Mesenchymal stem cell (in vitro differentiated cells and primary cell): Measurements from ENCODE around the gene LMF1.

Experiments used
- DNase-seq: peaks from one replicate; pipeline ENCODE4 v3.0.0-alpha.2; 2013
- H2AFZ ChIP-seq: one replicate; pipeline ENCODE4 v1.6.1; 2013; ENCODE audit warnings: low read depth, mild to moderate bottlenecking, control low read depth, inconsistent platforms, low read length, moderate library complexity
- H2AK5ac ChIP-seq: 2 replicates; pipeline ENCODE4 v1.6.1; 2013; ENCODE audit warnings: low read length, moderate library complexity, mild to moderate bottlenecking, inconsistent platforms; ENCODE audit not compliant: severe bottlenecking
- H2BK120ac ChIP-seq: one replicate; pipeline ENCODE4 v1.6.1; 2013; ENCODE audit warnings: low read depth, mild to moderate bottlenecking, inconsistent platforms, low read length, moderate library complexity
- H2BK12ac ChIP-seq, 2 experiments: one replicate each; pipeline ENCODE4 v1.6.1; 2013; ENCODE audit warnings: inconsistent platforms in 2 of 2, low read length in 2 of 2, mild to moderate bottlenecking in 2 of 2, moderate library complexity in 2 of 2, control low read depth in 1 of 2
- H2BK15ac ChIP-seq: one replicate; pipeline ENCODE4 v1.6.1; 2013; ENCODE audit warnings: mild to moderate bottlenecking, low read depth, inconsistent platforms; ENCODE audit not compliant: poor library complexity, severe bottlenecking
- H2BK5ac ChIP-seq: 2 replicates; pipeline ENCODE4 v1.6.1; 2013; ENCODE audit warnings: low read depth, mild to moderate bottlenecking, low read length, control low read depth, inconsistent platforms; ENCODE audit not compliant: poor library complexity, severe bottlenecking
- H3K14ac ChIP-seq, 2 experiments: one replicate each; pipeline ENCODE4 v1.6.1; 2013; ENCODE audit warnings: inconsistent platforms in 2 of 2, low read length in 2 of 2, control low read depth in 1 of 2, mild to moderate bottlenecking in 1 of 2, moderate library complexity in 1 of 2
- H3K18ac ChIP-seq, 2 experiments: one replicate each; pipeline ENCODE4 v1.6.1; 2013; ENCODE audit warnings: inconsistent platforms in 2 of 2, low read length in 2 of 2, control low read depth in 1 of 2, low read depth in 1 of 2, mild to moderate bottlenecking in 1 of 2
- H3K23ac ChIP-seq, 2 experiments: one replicate each; pipeline ENCODE4 v1.6.1; 2013; ENCODE audit warnings: inconsistent platforms in 2 of 2, low read length in 2 of 2, mild to moderate bottlenecking in 2 of 2, moderate library complexity in 2 of 2, control low read depth in 1 of 2
- H3K27ac ChIP-seq: 2 replicates; pipeline ENCODE4 v1.5.1; 2013; ENCODE audit warnings: mild to moderate bottlenecking, moderate library complexity, low read length, control low read depth, inconsistent platforms; ENCODE audit not compliant: poor library complexity, severe bottlenecking
- H3K27me3 ChIP-seq, 2 experiments: 2 replicates each; pipeline versions ENCODE4 v1.6.1 to v1.7.0; 2013; ENCODE audit warnings: low read length in 2 of 2, mild to moderate bottlenecking in 2 of 2, moderate library complexity in 2 of 2, control low read depth in 1 of 2, inconsistent platforms in 1 of 2; ENCODE audit not compliant: control insufficient read depth in 1 of 2, insufficient read depth in 1 of 2
- H3K36me3 ChIP-seq, 2 experiments: 2 replicates each; pipeline versions ENCODE4 v1.6.1 to v1.7.0; 2013; ENCODE audit warnings: low read length in 2 of 2, control low read depth in 1 of 2, inconsistent platforms in 1 of 2, low read depth in 1 of 2, mild to moderate bottlenecking in 1 of 2; ENCODE audit not compliant: insufficient read depth in 2 of 2, control insufficient read depth in 1 of 2
- H3K4ac ChIP-seq, 2 experiments: one replicate each; pipeline ENCODE4 v1.6.1; 2013; ENCODE audit warnings: inconsistent platforms in 2 of 2, low read length in 2 of 2, mild to moderate bottlenecking in 2 of 2, moderate library complexity in 2 of 2, control low read depth in 1 of 2, low read depth in 1 of 2
- H3K4me1 ChIP-seq: 2 replicates; pipeline ENCODE4 v1.6.1; 2013; ENCODE audit warnings: low read depth, low read length, control low read depth; ENCODE audit not compliant: control insufficient read depth, insufficient read depth
- H3K4me2 ChIP-seq: 2 replicates; pipeline ENCODE4 v1.6.1; 2013; ENCODE audit warnings: low read length, mild to moderate bottlenecking, inconsistent platforms; ENCODE audit not compliant: poor library complexity, severe bottlenecking
- H3K4me3 ChIP-seq, 2 experiments: 2 replicates each; pipeline versions ENCODE4 v1.5.1 to v1.7.0; 2013; ENCODE audit warnings: low read length in 2 of 2, mild to moderate bottlenecking in 2 of 2, control low read depth in 1 of 2, low read depth in 1 of 2; ENCODE audit not compliant: insufficient read depth in 1 of 2
- H3K79me1 ChIP-seq: replicated peaks from 2 replicates; pipeline ENCODE4 v1.6.1; 2013; ENCODE audit warnings: mild to moderate bottlenecking, control low read depth, low read length, inconsistent platforms; ENCODE audit not compliant: poor library complexity, severe bottlenecking
- H3K9ac ChIP-seq: 2 replicates; pipeline ENCODE4 v1.7.0; 2013; ENCODE audit warnings: mild to moderate bottlenecking, low read length, moderate library complexity
- H3K9me3 ChIP-seq: 2 replicates; pipeline ENCODE4 v1.7.0; 2013; ENCODE audit warnings: mild to moderate bottlenecking, low read length; ENCODE audit not compliant: control insufficient read depth
- H4K8ac ChIP-seq: one replicate; pipeline ENCODE4 v1.6.1; 2013; ENCODE audit warnings: inconsistent platforms, mild to moderate bottlenecking, low read length, moderate library complexity
- H4K91ac ChIP-seq: one replicate; pipeline ENCODE4 v1.6.1; 2013; ENCODE audit warnings: mild to moderate bottlenecking, low read length, inconsistent platforms
- WGBS: methylation state at CpG from one replicate; pipeline ENCODE4 v1.1.7; 2013; ENCODE audit warnings: mixed read lengths; 5-methylcytosine and 5-hydroxymethylcytosine counted together

Gene LMF1

DNA sequence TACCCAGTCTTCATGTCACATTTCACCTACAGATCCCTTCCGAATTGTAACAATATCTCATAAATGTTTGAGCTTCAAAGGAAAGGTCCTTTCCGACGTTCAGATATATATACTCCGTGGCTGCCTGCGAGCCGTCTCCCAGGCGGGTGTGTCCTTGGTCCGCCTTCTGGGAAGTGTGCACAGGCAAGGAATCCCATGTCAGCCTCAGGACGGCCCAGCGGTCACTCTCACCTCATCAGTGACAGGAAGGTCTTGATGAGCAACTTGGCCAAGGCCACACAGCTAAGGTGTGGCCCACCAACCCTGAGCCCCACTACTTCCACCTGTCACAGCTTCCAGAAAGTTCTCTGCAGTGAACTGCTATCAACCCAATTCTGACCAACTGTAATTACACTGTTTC, 4.3 kb downstream of the LMF1 start:
- H4K8ac ChIP-seq: no peak overlapping the region
- no peak overlapping the region for H3K18ac ChIP-seq
- no peak overlapping the region for H2AFZ ChIP-seq
- no peak for DNase-seq
- 91% methylated on average over 10 of the region's 10 CpGs for WGBS
- H3K9me3 ChIP-seq: no peaks in the 10 kb centered on the region
- peaks cover 21 to 22% of the 10 kb centered on the region in 2 experiments for H3K36me3 ChIP-seq
- no peak overlapping the region for H3K9ac ChIP-seq
- peaks cover 8% of the 10 kb centered on the region for H3K79me1 ChIP-seq
- no peak overlapping the region for H3K4me3 ChIP-seq
- H4K91ac ChIP-seq: no peak overlapping the region
- no peak overlapping the region for H2BK12ac ChIP-seq
- no peak overlapping the region for H2BK5ac ChIP-seq
- H3K4me1 ChIP-seq: peaks cover 11% of the 10 kb centered on the region
- no peak overlapping the region for H2AK5ac ChIP-seq
- H3K27me3 ChIP-seq: peaks cover 0 to 4% of the 10 kb centered on the region in 2 experiments
- no peak overlapping the region for H3K27ac ChIP-seq
- no peak overlapping the region for H3K14ac ChIP-seq
- H3K4me2 ChIP-seq: no peak overlapping the region
- no peak overlapping the region for H3K4ac ChIP-seq
- H2BK120ac ChIP-seq: no peak overlapping the region
- no peak overlapping the region for H3K23ac ChIP-seq
- no peak overlapping the region for H2BK15ac ChIP-seq

DNA sequence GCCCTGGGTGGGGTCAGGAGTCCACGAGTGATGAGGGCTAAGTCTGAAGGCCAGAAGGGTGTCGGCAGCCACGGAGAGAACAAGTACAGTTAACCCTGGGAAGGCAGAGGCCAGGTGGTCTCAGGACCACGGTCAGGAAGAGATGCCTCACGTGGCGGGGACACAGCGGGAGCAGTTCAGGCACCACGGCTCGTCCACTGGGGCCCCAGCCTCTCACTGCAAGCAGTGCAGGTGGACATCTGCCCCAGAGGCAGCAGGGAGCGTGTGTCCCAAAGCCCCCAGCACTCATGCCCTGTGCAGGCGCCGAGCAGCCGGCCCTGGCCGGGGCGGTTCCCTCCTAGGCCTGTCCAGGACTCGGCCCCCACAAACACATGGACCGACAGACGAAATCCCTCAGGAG, 4.7 kb downstream of the LMF1 start:
- H3K9ac ChIP-seq: no peak overlapping the region
- no peak overlapping the region for H2BK12ac ChIP-seq
- H2BK15ac ChIP-seq: no peak overlapping the region
- H3K27ac ChIP-seq: no peak overlapping the region
- H3K14ac ChIP-seq: no peak overlapping the region
- H3K79me1 ChIP-seq: peaks cover 8% of the 10 kb centered on the region
- no peak overlapping the region for H2AK5ac ChIP-seq
- H3K23ac ChIP-seq: no peak overlapping the region
- H3K27me3 ChIP-seq: no peaks in the 10 kb centered on the region
- H2BK120ac ChIP-seq: no peak overlapping the region
- H4K91ac ChIP-seq: no peak overlapping the region
- no peak overlapping the region for H3K4ac ChIP-seq
- no peak overlapping the region for H3K18ac ChIP-seq
- H3K4me3 ChIP-seq: no peak overlapping the region
- H3K4me1 ChIP-seq: peaks cover 9% of the 10 kb centered on the region
- H2AFZ ChIP-seq: no peak overlapping the region
- no peak for DNase-seq
- H3K9me3 ChIP-seq: no peaks in the 10 kb centered on the region
- no peak overlapping the region for H2BK5ac ChIP-seq
- peaks cover 21 to 22% of the 10 kb centered on the region in 2 experiments for H3K36me3 ChIP-seq
- no peak overlapping the region for H4K8ac ChIP-seq
- WGBS: 88% methylated on average over 18 of the region's 18 CpGs
- H3K4me2 ChIP-seq: no peak overlapping the region

DNA sequence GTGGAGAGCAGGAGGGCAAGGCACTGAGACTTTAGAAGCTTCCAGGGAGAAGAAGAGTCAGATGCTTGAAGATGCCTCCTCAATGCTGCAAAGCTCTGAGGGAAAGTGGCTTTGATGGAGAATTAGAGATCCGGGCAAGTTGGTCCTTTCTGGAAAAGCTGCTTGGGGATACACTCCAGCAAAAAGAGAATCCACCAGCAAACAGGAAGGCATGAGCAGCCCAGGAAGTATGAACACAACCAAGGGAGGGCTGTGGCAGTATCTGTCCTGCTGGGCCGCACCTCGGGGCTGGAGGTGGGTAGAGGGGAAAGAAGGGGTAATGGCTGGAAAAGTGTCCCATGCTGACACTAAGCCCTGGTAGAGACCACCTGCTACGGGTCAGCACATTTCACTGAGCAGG, 5.3 kb downstream of the LMF1 start:
- Histone ChIP-seq H4K8ac (no peak overlapping the region), H3K27me3 (no peaks in the 10 kb centered on the region), H3K18ac (no peak overlapping the region), H3K4me2 (no peak overlapping the region), H3K14ac (no peak overlapping the region), H2BK5ac (no peak overlapping the region), H3K27ac (no peak overlapping the region), H3K4me3 (no peak overlapping the region), H3K36me3 (peaks cover 21 to 22% of the 10 kb centered on the region in 2 experiments), H3K4ac (no peak overlapping the region), H3K9ac (no peak overlapping the region), H2BK15ac (no peak overlapping the region), H3K23ac (no peak overlapping the region), H3K79me1 (peaks cover 8% of the 10 kb centered on the region), H4K91ac (no peak overlapping the region), H2BK120ac (no peak overlapping the region), H3K4me1 (peaks cover 8% of the 10 kb centered on the region), H2AFZ (no peak overlapping the region), H3K9me3 (no peaks in the 10 kb centered on the region), H2BK12ac (no peak overlapping the region), H2AK5ac (no peak overlapping the region)
- WGBS: 89% methylated on average over 4 of the region's 4 CpGs
- no peak for DNase-seq

DNA sequence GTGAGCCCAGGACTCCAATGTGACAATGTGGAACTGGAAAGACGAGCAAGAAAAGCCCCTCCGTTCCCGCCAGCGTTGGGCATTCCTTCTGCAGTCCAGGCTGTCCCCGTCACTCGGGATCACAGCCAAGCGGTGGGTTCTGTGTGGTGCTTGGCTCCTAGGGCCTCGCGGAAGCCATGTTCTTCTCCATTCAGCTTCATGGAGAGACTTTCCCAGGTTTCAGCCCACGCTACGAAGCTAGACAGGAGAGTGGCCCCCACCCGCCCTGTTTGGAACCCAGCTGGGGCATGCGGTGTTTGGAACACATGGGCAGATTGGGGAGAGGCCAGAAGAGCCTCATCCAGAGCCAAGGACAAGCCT, 5.8 kb downstream of the LMF1 start:
- Histone ChIP-seq H3K4me2 (no peak overlapping the region), H3K9me3 (no peaks in the 10 kb centered on the region)
- 91% methylated on average over 13 of the region's 13 CpGs for WGBS

More for the DNA sequence above, 5.8 kb downstream of the LMF1 start:
- Histone ChIP-seq H3K14ac (no peak overlapping the region), H2BK5ac (no peak overlapping the region), H3K4ac (no peak overlapping the region), H3K36me3 (peaks cover 21 to 22% of the 10 kb centered on the region in 2 experiments), H3K9ac (no peak overlapping the region), H3K4me3 (no peak overlapping the region), H2BK120ac (no peak overlapping the region), H3K23ac (no peak overlapping the region), H4K91ac (no peak overlapping the region), H3K27me3 (no peaks in the 10 kb centered on the region), H3K79me1 (peaks cover 8% of the 10 kb centered on the region), H3K4me1 (peaks cover 7% of the 10 kb centered on the region), H3K18ac (no peak overlapping the region), H4K8ac (no peak overlapping the region), H2BK12ac (no peak overlapping the region), H2AFZ (no peak overlapping the region), H2AK5ac (no peak overlapping the region), H2BK15ac (no peak overlapping the region), H3K27ac (no peak overlapping the region)
- no peak for DNase-seq
